ENCODE measurements around the gene HEPN1.

Gene HEPN1

DNA sequence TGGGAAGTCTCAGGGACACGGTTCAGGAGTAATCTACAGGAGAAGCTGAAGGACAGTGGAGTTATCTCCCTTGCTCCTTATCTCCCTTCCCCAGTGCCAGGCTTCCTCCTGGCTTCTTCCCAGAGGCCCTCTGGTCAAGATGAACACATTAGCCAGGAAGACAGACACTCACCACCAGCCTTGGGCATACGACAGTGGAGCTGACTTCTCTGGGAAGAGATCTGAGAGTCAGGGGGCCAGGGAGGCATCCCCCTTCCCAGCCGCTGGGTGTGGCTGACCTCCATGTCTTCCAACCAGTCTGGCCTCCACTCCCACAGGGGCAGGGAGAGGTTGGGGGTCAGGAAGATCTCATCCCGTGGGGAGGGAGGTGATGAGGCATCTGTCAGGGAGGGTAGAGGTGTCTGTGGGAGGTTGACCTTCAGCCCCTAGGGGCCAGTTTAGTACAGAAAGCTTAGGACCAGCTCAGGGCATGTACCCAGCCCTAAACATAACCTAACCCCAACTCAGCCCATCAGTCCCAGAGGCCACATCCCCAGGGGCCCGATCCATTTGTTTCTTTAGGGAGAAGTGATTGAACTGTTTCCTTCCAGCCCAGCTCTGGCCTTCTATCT is 34.1 kb upstream of the HEPN1 start:
- DNase-seq (ENCODE audit: low read depth) = no peak
- no peak overlapping the region for H3K4me3 ChIP-seq (ENCODE audit: low read depth, low read length)
- TF ChIP-seq, protein P1, sequence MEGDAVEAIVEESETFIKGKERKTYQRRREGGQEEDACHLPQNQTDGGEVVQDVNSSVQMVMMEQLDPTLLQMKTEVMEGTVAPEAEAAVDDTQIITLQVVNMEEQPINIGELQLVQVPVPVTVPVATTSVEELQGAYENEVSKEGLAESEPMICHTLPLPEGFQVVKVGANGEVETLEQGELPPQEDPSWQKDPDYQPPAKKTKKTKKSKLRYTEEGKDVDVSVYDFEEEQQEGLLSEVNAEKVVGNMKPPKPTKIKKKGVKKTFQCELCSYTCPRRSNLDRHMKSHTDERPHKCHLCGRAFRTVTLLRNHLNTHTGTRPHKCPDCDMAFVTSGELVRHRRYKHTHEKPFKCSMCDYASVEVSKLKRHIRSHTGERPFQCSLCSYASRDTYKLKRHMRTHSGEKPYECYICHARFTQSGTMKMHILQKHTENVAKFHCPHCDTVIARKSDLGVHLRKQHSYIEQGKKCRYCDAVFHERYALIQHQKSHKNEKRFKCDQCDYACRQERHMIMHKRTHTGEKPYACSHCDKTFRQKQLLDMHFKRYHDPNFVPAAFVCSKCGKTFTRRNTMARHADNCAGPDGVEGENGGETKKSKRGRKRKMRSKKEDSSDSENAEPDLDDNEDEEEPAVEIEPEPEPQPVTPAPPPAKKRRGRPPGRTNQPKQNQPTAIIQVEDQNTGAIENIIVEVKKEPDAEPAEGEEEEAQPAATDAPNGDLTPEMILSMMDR (IDR thresholded peaks at IDR 0.05; ENCODE audit: control insufficient read depth, extremely low read depth, insufficient read depth) = no peak

- DNase-seq (ENCODE audit: low read depth) = no peak
- no peak overlapping the region for H3K4me3 ChIP-seq (ENCODE audit: low read depth, low read length)
- TF ChIP-seq, protein P1 (IDR thresholded peaks at IDR 0.05; ENCODE audit: control insufficient read depth, extremely low read depth, insufficient read depth) = no peak
These were observed 32.6 kb upstream of the HEPN1 start for GRCh38 chr11:124886476-124886875.

DNA sequence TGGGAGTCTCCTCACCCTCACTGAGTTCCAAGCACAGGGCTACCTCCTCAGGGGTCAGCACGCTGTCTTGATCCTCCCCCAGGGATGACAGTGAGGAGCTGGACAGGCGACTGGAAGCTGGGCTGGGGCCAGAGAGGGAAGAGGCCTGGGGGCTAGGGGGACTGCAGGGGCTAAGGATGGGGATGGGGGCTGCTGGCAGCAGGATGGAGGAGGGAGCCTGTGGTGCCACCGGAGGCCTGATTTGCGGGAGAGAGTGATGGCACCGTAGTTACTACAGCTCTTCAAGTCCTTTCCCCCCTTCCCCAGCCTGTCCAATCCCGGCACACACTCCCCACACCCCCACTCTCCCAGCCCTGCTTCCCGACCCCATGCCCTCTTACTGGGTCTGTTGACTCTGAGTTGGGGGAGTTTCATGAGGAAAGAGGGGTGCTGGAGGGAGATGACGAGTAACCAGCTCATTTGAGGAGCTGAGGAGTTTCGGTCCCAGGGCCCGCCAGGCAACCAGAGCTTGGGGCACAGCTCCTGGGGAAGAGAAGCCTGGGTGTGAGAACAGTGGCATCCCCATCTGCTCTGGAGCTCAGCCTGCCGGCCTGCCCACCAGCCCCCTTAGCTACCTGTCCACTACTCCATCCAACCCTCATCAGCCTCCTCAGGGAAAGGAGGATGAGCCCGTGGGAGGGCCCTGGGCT is 31.9 kb upstream of the HEPN1 start:
- TF ChIP-seq, protein P1 (IDR thresholded peaks at IDR 0.05; ENCODE audit: control insufficient read depth, extremely low read depth, insufficient read depth) = no peak
- H3K4me3 ChIP-seq (ENCODE audit: low read depth, low read length) = no peak overlapping the region
- no peak for DNase-seq (ENCODE audit: low read depth)

DNA sequence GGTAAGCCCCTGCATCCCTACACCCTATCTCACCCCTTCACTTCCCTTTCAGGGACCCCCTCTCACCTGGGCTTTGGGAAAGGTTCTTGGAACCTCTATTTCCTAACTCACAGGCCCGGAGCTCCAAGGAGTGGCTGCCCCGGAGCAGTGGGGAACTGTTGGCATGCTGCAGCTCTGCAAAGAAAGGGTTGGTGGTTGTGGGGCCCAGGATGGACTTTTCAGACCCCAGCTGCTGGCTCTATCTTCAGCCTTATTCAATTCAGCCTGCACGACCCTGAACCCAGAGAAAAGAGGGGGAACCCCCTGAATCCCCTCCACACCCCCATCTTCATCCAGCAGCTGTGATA is 31.4 kb upstream of the HEPN1 start:
- H3K4me3 ChIP-seq (ENCODE audit: low read depth, low read length) = no peak overlapping the region
- TF ChIP-seq, protein P1 (IDR thresholded peaks at IDR 0.05; ENCODE audit: control insufficient read depth, extremely low read depth, insufficient read depth) = no peak
- no peak for DNase-seq (ENCODE audit: low read depth)

DNA sequence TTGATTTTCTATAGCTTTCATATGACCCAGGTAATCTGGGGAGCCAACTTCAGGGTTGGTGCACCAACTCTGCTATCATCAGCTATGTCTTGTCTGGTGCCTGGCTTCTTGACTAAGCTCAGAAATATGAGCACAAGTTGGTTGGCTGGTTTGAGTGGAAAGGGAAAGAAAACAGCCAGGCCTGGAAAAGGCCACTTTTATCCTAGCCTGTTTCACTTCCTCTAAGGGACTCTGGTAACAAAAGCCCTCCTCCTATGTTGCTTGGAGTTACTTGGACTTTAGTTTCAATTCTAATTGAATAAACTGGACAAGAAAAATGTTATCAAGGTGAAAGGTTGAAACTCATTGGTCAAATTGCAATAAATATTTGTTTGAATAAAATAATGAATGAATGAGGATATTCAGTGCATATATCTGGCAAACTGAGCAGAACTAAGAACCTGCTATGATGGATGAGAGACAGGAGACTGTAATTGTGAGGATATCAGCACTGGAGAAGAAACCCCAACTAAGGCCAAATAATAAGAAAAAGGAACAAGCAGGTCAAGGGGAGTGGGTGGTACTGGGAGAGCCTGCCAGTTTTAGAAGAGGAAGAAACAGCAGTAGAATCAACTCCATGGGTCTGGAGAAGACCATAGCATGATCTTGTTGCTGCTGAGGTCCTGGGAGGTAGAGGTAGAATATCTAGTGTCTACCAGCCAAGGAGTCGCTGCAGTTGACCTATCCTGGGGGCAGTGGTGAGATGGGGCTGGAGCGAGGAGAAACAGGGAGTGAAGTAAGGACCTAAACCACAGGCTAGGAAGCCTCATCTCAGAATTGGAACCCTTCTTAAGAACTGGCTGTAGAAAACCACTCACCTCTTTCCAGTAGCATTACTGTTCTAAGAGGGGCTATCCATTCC is 29.6 kb upstream of the HEPN1 start:
- H3K4me3 ChIP-seq (ENCODE audit: low read depth, low read length) = no peak overlapping the region
- TF ChIP-seq, protein P1 (IDR thresholded peaks at IDR 0.05; ENCODE audit: control insufficient read depth, extremely low read depth, insufficient read depth) = no peak
- no peak for DNase-seq (ENCODE audit: low read depth)

DNA sequence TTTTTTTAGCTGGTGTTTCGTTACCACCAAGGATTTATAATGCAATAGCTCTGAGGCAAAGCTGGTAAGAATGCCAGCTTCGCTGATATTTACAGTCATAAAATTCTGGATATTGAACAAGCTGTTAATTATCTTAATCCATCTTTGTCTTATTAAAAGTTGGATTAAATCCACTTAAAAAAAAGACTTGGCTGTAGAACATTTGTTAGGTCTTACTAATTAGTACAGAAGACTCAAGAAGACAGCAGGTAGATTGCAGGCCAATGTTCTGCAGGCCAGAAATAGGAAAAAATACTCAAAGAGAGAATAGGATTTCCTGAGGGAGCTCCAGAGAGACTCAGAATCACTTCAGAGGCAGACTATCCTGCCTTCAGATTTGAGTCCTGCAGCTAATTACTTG is 28.9 kb upstream of the HEPN1 start:
- TF ChIP-seq, protein P1 (IDR thresholded peaks at IDR 0.05; ENCODE audit: control insufficient read depth, extremely low read depth, insufficient read depth) = no peak
- no peak for DNase-seq (ENCODE audit: low read depth)
- no peak overlapping the region for H3K4me3 ChIP-seq (ENCODE audit: low read depth, low read length)
